Stimulated activated CD4-positive, alpha-beta T cell treated with anti-CD3 and anti-CD28 coated beads, TNF-alpha, amount 100 ng/mL, for 1 hour (primary cell): ENCODE measurements around the gene DIP2B.
"Not testable (repeated sequence)": the region's sequence is repeated elsewhere in the genome, so short reads cannot be mapped to it uniquely, and the experiment has no call there.

Experiments
- DNase-seq, 3 donors: peaks; one replicate each; pipeline ENCODE4 v3.0.0-alpha.2; 2020; ENCODE audit warnings: low read depth in 3 of 3, low spot score in 1 of 3

DIP2B gene

GRCh38 chr12:50547742-50548141 lies 43.0 kb downstream of the DIP2B start:
- DNase-seq, result no peak

GRCh38 chr12:50549885-50550284 lies 45.1 kb downstream of the DIP2B start:
- no peak for DNase-seq

GRCh38 chr12:50550530-50551223 lies 45.9 kb downstream of the DIP2B start:
- no peak for DNase-seq

- no peak for DNase-seq
Measured at GRCh38 chr12:50551866-50552265, 47.1 kb downstream of the DIP2B start.

GRCh38 chr12:50554651-50555050 lies 49.9 kb downstream of the DIP2B start:
- no peak for DNase-seq

- DNase-seq, result no peak
Measured at GRCh38 chr12:50555471-50555885, 50.7 kb downstream of the DIP2B start.

- DNase-seq, result no peak
Measured at GRCh38 chr12:50556273-50556672, 51.5 kb downstream of the DIP2B start.

GRCh38 chr12:50556796-50557195 lies 52.0 kb downstream of the DIP2B start:
- not testable (repeated sequence) for DNase-seq

GRCh38 chr12:50557421-50557820 lies 52.6 kb downstream of the DIP2B start:
- DNase-seq, result no peak

GRCh38 chr12:50558970-50559369 lies 54.2 kb downstream of the DIP2B start:
- no peak for DNase-seq

GRCh38 chr12:50562520-50563433 lies 58.0 kb downstream of the DIP2B start:
- DNase-seq, result no peak

- DNase-seq, result no peak
Measured at GRCh38 chr12:50563434-50563787, 58.6 kb downstream of the DIP2B start.

GRCh38 chr12:50564237-50564947 lies 59.6 kb downstream of the DIP2B start:
- no peak for DNase-seq

GRCh38 chr12:50564948-50565297 lies 60.1 kb downstream of the DIP2B start:
- DNase-seq, result no peak

GRCh38 chr12:50566066-50566465 lies 61.3 kb downstream of the DIP2B start:
- DNase-seq, result no peak

- DNase-seq, result no peak
Measured at GRCh38 chr12:50567926-50568325, 63.1 kb downstream of the DIP2B start.

- no peak for DNase-seq
Measured at GRCh38 chr12:50568338-50569091, 63.7 kb downstream of the DIP2B start.

- DNase-seq, result no peak
Measured at GRCh38 chr12:50569321-50569720, 64.5 kb downstream of the DIP2B start.

- DNase-seq, result no peak
Measured at GRCh38 chr12:50569876-50570275, 65.1 kb downstream of the DIP2B start.

- no peak for DNase-seq
Measured at GRCh38 chr12:50571786-50572185, 67.0 kb downstream of the DIP2B start.

- DNase-seq, result no peak
Measured at GRCh38 chr12:50572287-50572686, 67.5 kb downstream of the DIP2B start.
